A673 (cell line): ENCODE measurements around the gene ZSCAN16. TPM values are rescaled to one million over a fixed set of nuclear protein-coding genes. Genes with fewer than 3 reads are reported as not detected.
"Not testable (repeated sequence)": the region's sequence is repeated elsewhere in the genome, so short reads cannot be mapped to it uniquely, and the experiment has no call there.

Experiments
- BruUV-seq: library from RNA; stranded (reverse); fragments of 400-500 nt; replicated peaks from 2 replicates; lab custom pipeline; 2021; lab: Mats Ljungman, UMichigan
- CTCF ChIA-PET: fragments of 300-600 bp; sonication (Branson Sonifier 250); formaldehyde crosslinking; loops from one replicate; lab custom pipeline; 2022; ENCODE audit warnings: antibody characterized with exemption; lab: Charles Lee
- POLR2A ChIA-PET: fragments of 300-600 bp; sonication (Branson Sonifier 250); formaldehyde crosslinking; loops from one replicate; lab custom pipeline; 2022; ENCODE audit warnings: antibody characterized with exemption; ENCODE audit not compliant: low non-redundant PET; lab: Charles Lee
- DNase-seq: peaks from one replicate; pipeline ENCODE4 v3.0.0-alpha.2; 2015; ENCODE audit warnings: low spot score
- H3K27ac ChIP-seq: fragments of 200-600 bp; sonication (generic); 2 replicates; pipeline ENCODE4 v1.5.1; 2016; ENCODE audit warnings: mixed run types, low read depth, mild to moderate bottlenecking, mixed read lengths, antibody characterized with exemption, low read length; ENCODE audit not compliant: poor library complexity, severe bottlenecking
- H3K27me3 ChIP-seq: fragments of 200-600 bp; sonication (generic); replicated peaks from 2 replicates; pipeline ENCODE4 v1.6.1; 2017; ENCODE audit warnings: mixed run types, low read depth, mild to moderate bottlenecking, mixed read lengths, antibody characterized with exemption, low read length; ENCODE audit not compliant: insufficient read depth, poor library complexity
- H3K36me3 ChIP-seq: fragments of 200-600 bp; sonication (generic); 2 replicates; pipeline ENCODE4 v1.6.1; 2016; ENCODE audit warnings: mixed run types, mild to moderate bottlenecking, mixed read lengths, antibody characterized with exemption, low read length; ENCODE audit not compliant: insufficient read depth, poor library complexity, severe bottlenecking
- H3K4me1 ChIP-seq: fragments of 200-600 bp; sonication (generic); 2 replicates; pipeline ENCODE4 v1.6.1; 2017; ENCODE audit warnings: mixed run types, mild to moderate bottlenecking, mixed read lengths, antibody characterized with exemption, low read length; ENCODE audit not compliant: insufficient read depth, poor library complexity, severe bottlenecking
- H3K4me3 ChIP-seq: fragments of 200-600 bp; sonication (generic); 2 replicates; pipeline ENCODE4 v1.5.1; 2016; ENCODE audit warnings: low read depth, mixed run types, mild to moderate bottlenecking, mixed read lengths, low read length; ENCODE audit not compliant: poor library complexity, severe bottlenecking
- H3K9me3 ChIP-seq: fragments of 200-600 bp; sonication (generic); 2 replicates; pipeline ENCODE4 v1.6.1; 2016; ENCODE audit warnings: mixed run types, low read depth, mild to moderate bottlenecking, mixed read lengths, antibody characterized with exemption, low read length; ENCODE audit not compliant: poor library complexity, severe bottlenecking
- CTCF ChIP-seq: fragments of 300-800, 200-600 bp; sonication (generic); conservative IDR thresholded peaks from 2 replicates; pipeline ENCODE4 v1.5.1; 2017; ENCODE audit warnings: low read depth, mild to moderate bottlenecking, antibody characterized with exemption, low read length, moderate library complexity, mixed read lengths
- EZH2 ChIP-seq: fragments of 200-600 bp; sonication (generic); IDR thresholded peaks from 2 replicates; pipeline ENCODE4 v1.6.1; 2017; ENCODE audit warnings: borderline replicate concordance, low read depth, mild to moderate bottlenecking, mixed read lengths, antibody characterized with exemption, low read length; ENCODE audit not compliant: poor library complexity, severe bottlenecking
- intact Hi-C: fragments of 100-400 bp; cut with micrococcal nuclease; formaldehyde crosslinking; loops from one replicate; pipeline ENCODE4 v1.10.0; 2022; ENCODE audit not compliant: unreplicated experiment
- total RNA-seq: library from RNA; stranded (reverse); gene quantifications from 2 replicates; pipeline ENCODE4 v1.2.3, GENCODE V29; 2021

The ZSCAN16 gene
- total RNA-seq, 1 experiment from 2014 or later, result 8.0 TPM

GRCh38 chr6:28118217-28118616 is 6.2 kb upstream of the ZSCAN16 start:
- no peaks in the 10 kb centered on the region for H3K27me3 ChIP-seq
- intact Hi-C loops, result no loop called here
- DNase-seq, result no peak
- H3K36me3 ChIP-seq, result peaks cover 44% of the 10 kb centered on the region
- POLR2A ChIA-PET, result no interaction called here
- no peak overlapping the region for H3K27ac ChIP-seq
- no peaks in the 10 kb centered on the region for H3K9me3 ChIP-seq
- TF ChIP-seq EZH2, result no peak
- no peak for TF ChIP-seq CTCF
- CTCF ChIA-PET, result no interaction called here
- no peak overlapping the region for H3K4me3 ChIP-seq
- no peaks in the 10 kb centered on the region for H3K4me1 ChIP-seq
- no TSS peak for BruUV-seq

- POLR2A ChIA-PET, result no interaction called here
- H3K4me1 ChIP-seq, result peaks cover 4% of the 10 kb centered on the region
- H3K27ac ChIP-seq, result no peak overlapping the region
- BruUV-seq, result no TSS peak
- TF ChIP-seq CTCF, result no peak
- TF ChIP-seq EZH2, result no peak
- no peaks in the 10 kb centered on the region for H3K9me3 ChIP-seq
- H3K27me3 ChIP-seq, result no peaks in the 10 kb centered on the region
- CTCF ChIA-PET, result no interaction called here
- peaks cover 28% of the 10 kb centered on the region for H3K36me3 ChIP-seq
- no peak overlapping the region for H3K4me3 ChIP-seq
- DNase-seq, result no peak
- intact Hi-C loops, result no loop called here
Measured at GRCh38 chr6:28121876-28122275, 2.5 kb upstream of the ZSCAN16 start.

- H3K27me3 ChIP-seq, intact Hi-C loops, H3K4me3 ChIP-seq, CTCF ChIA-PET, H3K27ac ChIP-seq, POLR2A ChIA-PET, H3K9me3 ChIP-seq, H3K4me1 ChIP-seq, BruUV-seq, DNase-seq: not testable (repeated sequence)
- peaks cover 28% of the 10 kb centered on the region for H3K36me3 ChIP-seq
Measured at GRCh38 chr6:28122283-28122682, 2.1 kb upstream of the ZSCAN16 start.

- TF ChIP-seq EZH2 (no peak), CTCF (no peak)
- intact Hi-C loops, result no loop called here
- Histone ChIP-seq H3K27me3 (no peaks in the 10 kb centered on the region), H3K27ac (peak overlapping the region; percentile 73), H3K4me3 (peak overlapping the region; percentile 69), H3K9me3 (no peaks in the 10 kb centered on the region), H3K4me1 (peaks cover 4% of the 10 kb centered on the region), H3K36me3 (peaks cover 40% of the 10 kb centered on the region)
- CTCF ChIA-PET, result interaction anchor here (0.6 kb wide), 1 partner anchor 13 kb away, joined by 4 read pairs; no protein-coding TSS in a partner anchor
- BruUV-seq, result TSS peak; percentile 64
- POLR2A ChIA-PET, result no interaction called here
- no peak for DNase-seq
Measured at GRCh38 chr6:28124971-28125353, 553 bp downstream of the ZSCAN16 start.
